ENCODE data around the gene MCF2L. TPM values are rescaled to one million over a fixed set of nuclear protein-coding genes. Genes with fewer than 3 reads are reported as not detected.

The MCF2L gene
- total and polyA plus RNA-seq, 10 of the 15 experiments (the other 5 are each of a cell fraction or from before 2014, with no cell fraction given), result 0.06 to 1.1 (median 0.21) TPM; not detected in 2

- TF ChIP-seq TCF12 (IDR thresholded peaks at IDR 0.05; ENCODE audit: low read depth, low read length) (no peak), SMAD1 (IDR thresholded peaks at IDR 0.05; ENCODE audit: low read depth, partially characterized antibody) (no peak), ETV6 (conservative IDR thresholded peaks at IDR 0.05 in 1 of 2, IDR thresholded peaks at IDR 0.05 in 1 of 2; ENCODE audit: borderline replicate concordance in 1 of 2, low read depth in 1 of 2) (no peak), EED (IDR thresholded peaks at IDR 0.05; ENCODE audit: low read depth) (no peak), BCL11A (IDR thresholded peaks at IDR 0.05; ENCODE audit: low read depth, low read length) (no peak), E2F4 (IDR thresholded peaks at IDR 0.05; ENCODE audit: low read depth, low read length) (no peak), FOS (IDR thresholded peaks at IDR 0.05; ENCODE audit: borderline replicate concordance, extremely low read depth, insufficient read length) (no peak), SRF (IDR thresholded peaks at IDR 0.05; ENCODE audit: low read depth in 2 of 2, low read length in 2 of 2) (no peak), PML (IDR thresholded peaks at IDR 0.05; ENCODE audit: low read length) (no peak), BMI1 (IDR thresholded peaks at IDR 0.05; ENCODE audit: borderline replicate concordance) (no peak)
Observed at GRCh38 chr13:113051641-113052040, 82.6 kb downstream of the MCF2L start (continued).

DNA sequence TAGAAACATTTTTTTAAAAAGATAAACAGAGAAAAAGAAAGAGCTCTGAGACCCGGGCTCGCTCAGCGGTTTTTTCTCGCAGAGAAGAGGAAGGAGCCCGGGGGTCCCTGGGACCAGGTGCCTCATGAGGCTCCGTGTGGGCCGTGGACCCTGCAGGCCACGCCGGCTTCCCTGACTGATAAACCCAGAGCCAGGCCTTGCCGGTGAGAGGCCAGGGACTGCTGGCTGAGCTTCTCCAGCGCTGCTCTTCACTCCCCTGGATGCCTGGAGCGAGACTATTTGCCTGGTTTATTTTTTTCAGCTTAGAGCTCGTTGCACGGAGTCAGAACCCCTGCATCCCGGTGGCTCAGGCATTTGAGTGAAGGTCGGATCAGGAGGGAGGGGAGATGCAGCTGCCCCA is 83.2 kb downstream of the MCF2L start:
- Histone ChIP-seq H3K4me3 (no peak overlapping the region), H3K36me3 (ENCODE audit: control insufficient read depth in 2 of 2, insufficient read depth in 2 of 2, low read length in 1 of 2) (no peaks in the 10 kb centered on the region), H2AFZ (ENCODE audit: control insufficient read depth, low read depth, low read length) (no peak overlapping the region), H3K4me2 (ENCODE audit: control insufficient read depth, insufficient read depth) (no peak overlapping the region), H3K27me3 (replicated peaks in 1 of 2; ENCODE audit: control insufficient read depth in 2 of 2, insufficient read depth in 2 of 2, low read length in 1 of 2) (no peaks in the 10 kb centered on the region; a peak in 1 of 4 replicates), H4K20me1 (ENCODE audit: control insufficient read depth, insufficient read depth) (no peaks in the 10 kb centered on the region), H3K79me2 (ENCODE audit: control insufficient read depth, insufficient read depth, low read length) (no peaks in the 10 kb centered on the region), H3K4me1 (ENCODE audit: control insufficient read depth, insufficient read depth, low read length) (no peaks in the 10 kb centered on the region), H3K27ac (ENCODE audit: control insufficient read depth, insufficient read depth) (no peak overlapping the region), H3K9ac (ENCODE audit: control insufficient read depth, insufficient read depth, low read length) (no peak overlapping the region), H3K9me3 (replicated peaks; ENCODE audit: control insufficient read depth, insufficient read depth, low read length) (peaks cover 2% of the 10 kb centered on the region; the same call in 1 of the 3 replicates)
- POLR2A ChIA-PET, result no interaction called here
- no peak for FAIRE-seq
- no peak for DNase-seq (ENCODE audit: low read depth, low spot score)
- CTCF ChIA-PET, result no interaction called here
- RAD21 ChIA-PET (ENCODE audit: unreplicated experiment), result no interaction called here
- SMC1A ChIA-PET (ENCODE audit: uncharacterized antibody, unreplicated experiment), result no interaction called here
- in situ Hi-C loops (cut with MboI) (no loop called here), intact Hi-C loops (cut with micrococcal nuclease; ENCODE audit: unreplicated experiment) (no loop called here)
- BruUV-seq (replicated peaks), result no TSS peak
- 33% methylated on average over 16 of the region's 16 CpGs for WGBS (ENCODE audit: insufficient coverage, insufficient replicate concordance, low lambda C conversion rate, missing lambda C conversion rate)
- no peak for ATAC-seq
- TF ChIP-seq ZNF24 (IDR thresholded peaks at IDR 0.05), result no peak
- TF ChIP-seq RELB (IDR thresholded peaks at IDR 0.05; ENCODE audit: low read depth), result no peak
- TF ChIP-seq PAX5 (IDR thresholded peaks at IDR 0.05; ENCODE audit: borderline replicate concordance, low read depth, low read length), result no peak
- TF ChIP-seq FOXK2 (IDR thresholded peaks at IDR 0.05), result no peak
- no peak for TF ChIP-seq SMAD5 (IDR thresholded peaks at IDR 0.05; ENCODE audit: low read depth)
- TF ChIP-seq ATF7 (IDR thresholded peaks at IDR 0.05; ENCODE audit: low read depth), result no peak
- no peak for TF ChIP-seq ZNF207 (IDR thresholded peaks at IDR 0.05; ENCODE audit: borderline replicate concordance)
- TF ChIP-seq ETV6 (conservative IDR thresholded peaks at IDR 0.05 in 1 of 2, IDR thresholded peaks at IDR 0.05 in 1 of 2; ENCODE audit: borderline replicate concordance in 1 of 2, low read depth in 1 of 2), result no peak
- TF ChIP-seq SUPT20H (IDR thresholded peaks at IDR 0.05; ENCODE audit: borderline replicate concordance, control insufficient read depth, low read depth, low read length), result no peak
- no peak for TF ChIP-seq IKZF1 (conservative IDR thresholded peaks at IDR 0.05)
- TF ChIP-seq YY1 (IDR thresholded peaks at IDR 0.05; ENCODE audit: low read depth, low read length), result no peak
- no peak for TF ChIP-seq DPF2 (IDR thresholded peaks at IDR 0.05)
- no peak for TF ChIP-seq SMARCA5 (IDR thresholded peaks at IDR 0.05)
- no peak for TF ChIP-seq EP300 (IDR thresholded peaks at IDR 0.05; ENCODE audit: borderline replicate concordance in 1 of 2, control insufficient read depth in 1 of 2, low read depth in 2 of 2, low read length in 2 of 2)
